ENCODE measurements around the gene U2AF2. TPM values are rescaled to one million over a fixed set of nuclear protein-coding genes. Genes with fewer than 3 reads are reported as not detected.

U2AF2 gene
- polyA plus RNA-seq, 2 of the 4 experiments (the other 2 are of a cell fraction): 157 to 302 TPM

DNA sequence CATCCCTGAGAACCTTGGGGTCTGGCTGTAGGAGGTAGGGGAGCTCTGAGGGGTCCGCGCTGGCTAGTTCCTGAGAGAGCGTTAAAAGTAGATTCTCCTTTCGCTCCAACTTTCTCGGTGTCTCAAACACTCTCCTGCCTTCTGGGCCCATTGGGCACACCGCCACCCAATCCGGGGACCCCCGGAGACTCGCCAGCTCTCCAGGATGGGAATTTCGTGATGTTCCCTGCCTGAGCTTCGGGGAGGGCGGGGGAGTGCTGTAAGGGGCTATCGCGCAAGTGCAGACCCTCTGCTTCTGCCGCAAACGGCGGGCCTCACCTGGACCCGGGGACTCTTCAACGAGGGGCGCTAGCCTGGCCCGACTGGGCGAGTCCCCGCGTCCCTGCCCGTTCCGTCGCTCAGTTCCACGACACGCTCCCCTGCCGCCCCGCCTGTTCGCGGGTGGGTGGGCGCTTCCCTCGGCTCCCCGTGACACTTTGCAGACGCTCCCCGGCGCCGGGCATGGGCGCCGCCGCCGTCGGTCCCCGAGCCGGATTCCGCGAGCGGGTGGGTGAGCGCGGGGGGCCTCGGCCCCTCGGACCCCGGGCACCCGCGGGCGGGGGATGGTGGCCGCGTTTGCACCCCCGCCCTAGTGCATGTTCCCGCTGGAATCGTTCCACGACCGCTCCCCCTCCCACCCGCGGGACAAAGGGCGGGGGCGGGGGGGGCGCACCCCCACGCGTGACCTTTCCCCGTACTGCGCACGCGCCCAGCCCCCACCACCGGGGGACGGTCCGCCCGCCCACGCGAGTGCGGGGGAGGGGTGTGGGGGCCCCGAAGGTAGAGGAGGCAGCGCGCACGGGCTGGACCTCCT lies 6.9 kb upstream of the U2AF2 start, which contains the start of gene CCDC106 (continued):
- TF ChIP-seq, protein P1, sequence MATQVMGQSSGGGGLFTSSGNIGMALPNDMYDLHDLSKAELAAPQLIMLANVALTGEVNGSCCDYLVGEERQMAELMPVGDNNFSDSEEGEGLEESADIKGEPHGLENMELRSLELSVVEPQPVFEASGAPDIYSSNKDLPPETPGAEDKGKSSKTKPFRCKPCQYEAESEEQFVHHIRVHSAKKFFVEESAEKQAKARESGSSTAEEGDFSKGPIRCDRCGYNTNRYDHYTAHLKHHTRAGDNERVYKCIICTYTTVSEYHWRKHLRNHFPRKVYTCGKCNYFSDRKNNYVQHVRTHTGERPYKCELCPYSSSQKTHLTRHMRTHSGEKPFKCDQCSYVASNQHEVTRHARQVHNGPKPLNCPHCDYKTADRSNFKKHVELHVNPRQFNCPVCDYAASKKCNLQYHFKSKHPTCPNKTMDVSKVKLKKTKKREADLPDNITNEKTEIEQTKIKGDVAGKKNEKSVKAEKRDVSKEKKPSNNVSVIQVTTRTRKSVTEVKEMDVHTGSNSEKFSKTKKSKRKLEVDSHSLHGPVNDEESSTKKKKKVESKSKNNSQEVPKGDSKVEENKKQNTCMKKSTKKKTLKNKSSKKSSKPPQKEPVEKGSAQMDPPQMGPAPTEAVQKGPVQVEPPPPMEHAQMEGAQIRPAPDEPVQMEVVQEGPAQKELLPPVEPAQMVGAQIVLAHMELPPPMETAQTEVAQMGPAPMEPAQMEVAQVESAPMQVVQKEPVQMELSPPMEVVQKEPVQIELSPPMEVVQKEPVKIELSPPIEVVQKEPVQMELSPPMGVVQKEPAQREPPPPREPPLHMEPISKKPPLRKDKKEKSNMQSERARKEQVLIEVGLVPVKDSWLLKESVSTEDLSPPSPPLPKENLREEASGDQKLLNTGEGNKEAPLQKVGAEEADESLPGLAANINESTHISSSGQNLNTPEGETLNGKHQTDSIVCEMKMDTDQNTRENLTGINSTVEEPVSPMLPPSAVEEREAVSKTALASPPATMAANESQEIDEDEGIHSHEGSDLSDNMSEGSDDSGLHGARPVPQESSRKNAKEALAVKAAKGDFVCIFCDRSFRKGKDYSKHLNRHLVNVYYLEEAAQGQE (IDR thresholded peaks at IDR 0.05): peak; percentile 41
- TF ChIP-seq HEYL (CRISPR knock-in tag; IDR thresholded peaks at IDR 0.05) (no peak), KDM5A (IDR thresholded peaks at IDR 0.05) (no peak), SMC3 (IDR thresholded peaks at IDR 0.05) (no peak), CBX8 (IDR thresholded peaks at IDR 0.05) (no peak), USF2 (IDR thresholded peaks at IDR 0.05) (no peak), ELK1 (IDR thresholded peaks at IDR 0.05; ENCODE audit: low read depth, low read length) (no peak), HOXB5 (CRISPR knock-in tag; IDR thresholded peaks at IDR 0.05) (0 out of 2 replicates have a peak, but pooled peaks have one; percentile 15), GATA3 (IDR thresholded peaks at IDR 0.05; ENCODE audit: borderline replicate concordance) (0 out of 2 replicates have a peak, but pooled peaks have one; percentile 23), PHF8 (IDR thresholded peaks at IDR 0.05; ENCODE audit: borderline replicate concordance, low read depth) (peak; percentile 43; the same call in 1 of the 2 replicates), TFCP2L1 (CRISPR knock-in tag; IDR thresholded peaks at IDR 0.05) (no peak), CBX2 (IDR thresholded peaks at IDR 0.05; ENCODE audit: borderline replicate concordance, low read depth) (no peak), FOSB (CRISPR knock-in tag; IDR thresholded peaks at IDR 0.05) (no peak), NR3C1 (IDR thresholded peaks at IDR 0.05) (no peak), EHF (CRISPR knock-in tag; IDR thresholded peaks at IDR 0.05) (no peak)
- TF ChIP-seq, protein P2, sequence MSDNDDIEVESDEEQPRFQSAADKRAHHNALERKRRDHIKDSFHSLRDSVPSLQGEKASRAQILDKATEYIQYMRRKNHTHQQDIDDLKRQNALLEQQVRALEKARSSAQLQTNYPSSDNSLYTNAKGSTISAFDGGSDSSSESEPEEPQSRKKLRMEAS (IDR thresholded peaks at IDR 0.05): peak; percentile 30; the same call in 1 of the 2 replicates
- TF ChIP-seq, protein P3, sequence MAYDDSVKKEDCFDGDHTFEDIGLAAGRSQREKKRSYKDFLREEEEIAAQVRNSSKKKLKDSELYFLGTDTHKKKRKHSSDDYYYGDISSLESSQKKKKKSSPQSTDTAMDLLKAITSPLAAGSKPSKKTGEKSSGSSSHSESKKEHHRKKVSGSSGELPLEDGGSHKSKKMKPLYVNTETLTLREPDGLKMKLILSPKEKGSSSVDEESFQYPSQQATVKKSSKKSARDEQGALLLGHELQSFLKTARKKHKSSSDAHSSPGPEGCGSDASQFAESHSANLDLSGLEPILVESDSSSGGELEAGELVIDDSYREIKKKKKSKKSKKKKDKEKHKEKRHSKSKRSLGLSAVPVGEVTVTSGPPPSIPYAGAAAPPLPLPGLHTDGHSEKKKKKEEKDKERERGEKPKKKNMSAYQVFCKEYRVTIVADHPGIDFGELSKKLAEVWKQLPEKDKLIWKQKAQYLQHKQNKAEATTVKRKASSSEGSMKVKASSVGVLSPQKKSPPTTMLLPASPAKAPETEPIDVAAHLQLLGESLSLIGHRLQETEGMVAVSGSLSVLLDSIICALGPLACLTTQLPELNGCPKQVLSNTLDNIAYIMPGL (CRISPR knock-in tag; IDR thresholded peaks at IDR 0.05; ENCODE audit: borderline replicate concordance): no peak

DNA sequence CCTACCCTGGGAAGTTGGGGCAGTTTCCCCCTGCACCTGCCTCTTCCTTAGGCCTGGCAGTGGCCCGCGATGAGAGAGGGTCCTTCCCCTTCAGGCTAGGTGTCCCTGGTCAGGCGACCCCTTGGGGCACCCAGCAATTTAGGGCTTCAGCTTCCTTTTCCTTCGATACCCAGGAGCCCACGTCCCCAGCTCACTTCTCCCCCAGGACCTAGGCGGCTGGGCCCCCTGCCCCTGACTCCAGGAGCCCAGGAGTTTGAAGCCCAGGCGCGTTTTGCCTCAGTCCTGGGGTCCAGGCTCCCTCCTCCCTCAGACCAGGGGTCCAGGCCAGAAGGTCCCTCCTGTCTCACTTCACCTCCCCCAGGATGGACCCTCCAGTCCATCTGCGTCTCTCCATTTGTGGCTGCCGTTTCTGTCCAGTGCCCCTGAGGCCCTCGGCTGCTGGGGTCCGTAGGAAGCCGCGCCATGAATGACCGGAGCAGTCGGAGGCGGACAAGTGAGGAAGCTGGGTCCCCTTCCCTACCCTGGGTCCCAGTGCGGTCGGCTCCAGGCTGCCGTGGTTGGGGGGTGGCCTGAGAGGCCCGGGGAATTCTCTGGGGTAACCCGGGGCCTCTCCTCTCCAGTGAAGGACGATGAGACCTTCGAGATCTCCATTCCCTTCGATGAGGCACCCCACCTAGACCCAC lies 6.1 kb upstream of the U2AF2 start:
- peak overlapping the region; percentile 98 for H3K4me2 ChIP-seq

More for the DNA sequence above, 6.1 kb upstream of the U2AF2 start:
- ChIA-PET CTCF (interaction anchor here (1.0 to 2.7 kb wide), 3 partner anchors 9 to 561 kb away, joined by 4 to 20 read pairs (median 7); no protein-coding TSS in a partner anchor), POLR2A (interaction anchor here (1.4 kb wide), 1 partner anchor 368 kb away, joined by 3 read pairs; no protein-coding TSS in a partner anchor)
- no peak for DNase-seq (ENCODE audit: low read depth in 1 of 2, low spot score in 1 of 2)
- peak; percentile 14 to 22; a peak in 2 of 6 replicates for ATAC-seq
- peaks cover 34% of the 10 kb centered on the region for H3K4me1 ChIP-seq
- no peaks in the 10 kb centered on the region for H3K9me3 ChIP-seq
- H3K4me3 ChIP-seq: peak overlapping the region; percentile 84
- H3K27ac ChIP-seq: peak overlapping the region; percentile 96 to 98
- TF ChIP-seq RNF2 (IDR thresholded peaks at IDR 0.05; ENCODE audit: borderline replicate concordance, low read depth) (no peak), FOSL2 (IDR thresholded peaks at IDR 0.05) (no peak), FOSL2 (CRISPR knock-in tag; IDR thresholded peaks at IDR 0.05) (no peak), NR3C1 (IDR thresholded peaks at IDR 0.05) (no peak), GATA3 (IDR thresholded peaks at IDR 0.05; ENCODE audit: borderline replicate concordance) (0 out of 2 replicates have a peak, but pooled peaks have one; percentile 2), HOXA7 (CRISPR knock-in tag; IDR thresholded peaks at IDR 0.05) (no peak)
- TF ChIP-seq, protein P2 (IDR thresholded peaks at IDR 0.05): 0 out of 2 replicates have a peak, but pooled peaks have one; percentile 6
- TF ChIP-seq, protein P4, sequence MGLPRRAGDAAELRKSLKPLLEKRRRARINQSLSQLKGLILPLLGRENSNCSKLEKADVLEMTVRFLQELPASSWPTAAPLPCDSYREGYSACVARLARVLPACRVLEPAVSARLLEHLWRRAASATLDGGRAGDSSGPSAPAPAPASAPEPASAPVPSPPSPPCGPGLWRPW (IDR thresholded peaks at IDR 0.05): no peak
- TF ChIP-seq, protein P1 (IDR thresholded peaks at IDR 0.05): no peak
- 72% methylated on average over 24 of the region's 25 CpGs for WGBS (ENCODE audit: missing lambda C conversion rate)
- no peak for FAIRE-seq
